OCI-LY7 (cell line): ENCODE measurements around the gene CNR2.
A peak's percentile ranks its signal among the peaks of the same experiment; 100 is the strongest.

Experiments used
- EZH2phosphoT487 ChIP-seq: fragments of 200-600 bp; sonication (generic); IDR thresholded peaks from 2 replicates; pipeline ENCODE4 v1.6.1; 2018; ENCODE audit warnings: low read depth, borderline replicate concordance, mild to moderate bottlenecking, mixed run types, antibody characterized with exemption, low read length, moderate library complexity, mixed read lengths
- TF ChIP-seq, protein P1 (sequence below): fragments of 200-600 bp; sonication (generic); conservative IDR thresholded peaks from 2 replicates; pipeline ENCODE4 v1.5.1; 2014; ENCODE audit warnings: mild to moderate bottlenecking, antibody characterized with exemption, low read length, moderate library complexity, mixed read lengths

GRCh38 chr1:23867895-23868556 is 45.1 kb downstream of the CNR2 start, which contains the start of gene FUCA1:
- TF ChIP-seq, protein P1, sequence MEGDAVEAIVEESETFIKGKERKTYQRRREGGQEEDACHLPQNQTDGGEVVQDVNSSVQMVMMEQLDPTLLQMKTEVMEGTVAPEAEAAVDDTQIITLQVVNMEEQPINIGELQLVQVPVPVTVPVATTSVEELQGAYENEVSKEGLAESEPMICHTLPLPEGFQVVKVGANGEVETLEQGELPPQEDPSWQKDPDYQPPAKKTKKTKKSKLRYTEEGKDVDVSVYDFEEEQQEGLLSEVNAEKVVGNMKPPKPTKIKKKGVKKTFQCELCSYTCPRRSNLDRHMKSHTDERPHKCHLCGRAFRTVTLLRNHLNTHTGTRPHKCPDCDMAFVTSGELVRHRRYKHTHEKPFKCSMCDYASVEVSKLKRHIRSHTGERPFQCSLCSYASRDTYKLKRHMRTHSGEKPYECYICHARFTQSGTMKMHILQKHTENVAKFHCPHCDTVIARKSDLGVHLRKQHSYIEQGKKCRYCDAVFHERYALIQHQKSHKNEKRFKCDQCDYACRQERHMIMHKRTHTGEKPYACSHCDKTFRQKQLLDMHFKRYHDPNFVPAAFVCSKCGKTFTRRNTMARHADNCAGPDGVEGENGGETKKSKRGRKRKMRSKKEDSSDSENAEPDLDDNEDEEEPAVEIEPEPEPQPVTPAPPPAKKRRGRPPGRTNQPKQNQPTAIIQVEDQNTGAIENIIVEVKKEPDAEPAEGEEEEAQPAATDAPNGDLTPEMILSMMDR, result peak; percentile 82
- no peak for TF ChIP-seq EZH2phosphoT487
